DMS 273 (cell line): ENCODE results near the gene RHBDF2.
A peak's percentile ranks its signal among the peaks of the same experiment; 100 is the strongest.
"Not testable (repeated sequence)": the region's sequence is repeated elsewhere in the genome, so short reads cannot be mapped to it uniquely, and the experiment has no call there.

ENCODE experiments used
- DNase-seq: peaks from one replicate; lab custom pipeline; 2025; ENCODE audit not compliant: unreplicated experiment; lab: John Stamatoyannopoulos, UW

RHBDF2 gene

DNA sequence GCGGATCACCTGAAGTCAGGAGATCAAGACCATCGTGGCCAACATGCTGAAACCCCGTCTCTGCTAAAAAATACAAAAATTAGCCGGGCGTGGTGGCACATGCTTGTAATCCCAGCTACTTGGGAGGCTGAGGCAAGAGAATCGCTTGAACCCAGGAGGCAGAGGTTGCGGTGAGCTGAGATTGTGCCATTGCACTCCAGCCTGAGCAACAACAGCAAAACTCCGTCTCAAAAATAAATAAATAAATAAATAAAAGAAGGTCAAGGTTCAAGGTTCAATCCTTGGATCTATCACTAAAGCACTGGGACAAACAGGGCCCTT, 24.2 kb upstream of the RHBDF2 start:
- not testable (repeated sequence) for DNase-seq

DNA sequence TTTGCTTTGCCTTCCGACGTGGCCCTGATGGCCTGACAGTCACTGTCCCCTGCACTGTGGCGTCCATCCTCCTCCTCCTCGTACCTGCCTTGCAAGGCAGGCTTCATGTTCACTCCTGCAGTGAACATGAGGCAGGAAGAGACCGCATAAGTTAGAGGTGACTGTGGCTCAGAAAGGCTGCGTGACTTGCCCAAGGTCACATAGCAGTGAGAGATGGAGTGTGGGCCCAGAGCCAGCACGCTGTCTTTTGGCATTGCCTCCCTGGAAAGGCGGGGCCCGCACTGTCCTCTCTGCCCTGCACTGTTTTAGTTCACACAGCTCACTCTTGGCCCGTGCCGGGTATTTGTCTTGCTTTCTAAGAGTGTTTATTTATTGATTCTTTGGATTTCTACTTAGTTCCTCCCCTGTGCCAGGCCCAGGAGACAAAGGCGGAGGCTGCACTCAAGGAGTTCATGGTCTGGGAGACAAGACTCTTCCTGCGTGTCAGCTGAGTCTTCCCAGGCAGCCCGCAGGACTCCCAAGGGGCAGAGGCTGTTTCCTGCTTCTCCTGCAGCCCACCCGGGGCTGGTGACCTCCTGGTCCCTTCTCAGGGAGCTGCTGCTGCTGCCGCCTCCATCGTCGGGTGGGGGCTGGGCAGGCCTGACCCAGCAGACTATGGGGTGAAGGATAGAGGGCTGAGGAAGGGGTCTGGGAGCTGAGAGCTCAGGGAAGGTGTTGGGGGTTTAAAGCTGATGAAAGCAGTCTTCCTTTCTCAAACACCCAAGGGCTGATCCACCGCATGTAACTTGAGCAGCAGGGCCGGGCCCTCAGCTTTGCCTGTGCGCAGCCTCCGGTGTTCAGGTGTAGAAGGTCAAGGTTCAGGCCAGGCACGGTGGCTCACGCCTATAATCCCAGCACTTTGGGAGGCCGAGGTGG, 23.6 kb upstream of the RHBDF2 start:
- DNase-seq = no peak

DNA sequence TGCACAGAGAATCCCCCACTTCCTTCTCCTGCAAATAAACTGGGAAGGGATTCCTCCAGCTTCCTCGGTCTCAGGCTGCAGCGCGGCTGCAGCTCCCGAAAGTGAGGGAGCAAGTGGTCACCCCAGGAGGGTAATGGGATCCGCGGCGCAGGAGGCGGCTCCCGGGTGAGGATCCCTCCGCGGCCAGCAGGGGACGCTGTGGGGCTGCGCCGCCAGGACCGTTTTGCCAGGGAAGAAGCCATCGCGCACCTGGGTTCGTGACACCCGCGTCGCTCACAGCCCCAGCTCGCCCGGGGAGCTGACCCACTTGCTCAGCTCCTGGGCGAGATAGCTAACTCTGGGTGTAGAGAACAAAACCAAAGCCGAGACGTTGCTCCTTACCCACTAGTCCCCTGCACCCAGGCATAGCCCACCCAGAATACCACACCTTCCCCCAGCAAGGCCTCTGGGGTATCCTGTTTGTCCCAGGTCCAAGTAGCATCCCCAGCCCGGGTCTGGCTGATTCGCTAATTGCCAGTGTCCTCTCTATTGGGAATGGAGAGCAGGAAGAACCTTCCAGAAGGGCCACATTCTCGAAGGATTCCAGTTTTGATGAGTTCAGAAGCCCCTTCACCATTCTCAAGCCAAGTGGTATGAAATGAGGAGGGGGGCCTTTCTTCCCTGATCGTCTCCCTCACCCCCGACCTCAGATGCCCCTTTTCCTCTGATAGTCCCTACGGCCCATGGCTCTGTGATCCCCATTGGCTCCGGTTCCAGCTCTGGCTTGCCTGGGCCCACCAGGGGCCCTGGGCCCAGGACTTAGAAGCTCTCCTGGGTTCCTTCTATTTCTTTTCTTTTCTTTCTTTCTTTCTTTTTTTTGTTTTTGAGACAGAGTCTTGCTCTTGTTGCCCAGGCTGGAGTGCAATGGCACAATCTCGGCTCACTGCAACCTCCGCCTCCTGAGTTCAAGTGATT, 22.1 kb upstream of the RHBDF2 start:
- peak; percentile 86 for DNase-seq

- DNase-seq = not testable (repeated sequence)
Measured at GRCh38 chr17:76521683-76522082, 20.5 kb upstream of the RHBDF2 start.

GRCh38 chr17:76521262-76521661, 20.0 kb upstream of the RHBDF2 start:
- no peak for DNase-seq

DNA sequence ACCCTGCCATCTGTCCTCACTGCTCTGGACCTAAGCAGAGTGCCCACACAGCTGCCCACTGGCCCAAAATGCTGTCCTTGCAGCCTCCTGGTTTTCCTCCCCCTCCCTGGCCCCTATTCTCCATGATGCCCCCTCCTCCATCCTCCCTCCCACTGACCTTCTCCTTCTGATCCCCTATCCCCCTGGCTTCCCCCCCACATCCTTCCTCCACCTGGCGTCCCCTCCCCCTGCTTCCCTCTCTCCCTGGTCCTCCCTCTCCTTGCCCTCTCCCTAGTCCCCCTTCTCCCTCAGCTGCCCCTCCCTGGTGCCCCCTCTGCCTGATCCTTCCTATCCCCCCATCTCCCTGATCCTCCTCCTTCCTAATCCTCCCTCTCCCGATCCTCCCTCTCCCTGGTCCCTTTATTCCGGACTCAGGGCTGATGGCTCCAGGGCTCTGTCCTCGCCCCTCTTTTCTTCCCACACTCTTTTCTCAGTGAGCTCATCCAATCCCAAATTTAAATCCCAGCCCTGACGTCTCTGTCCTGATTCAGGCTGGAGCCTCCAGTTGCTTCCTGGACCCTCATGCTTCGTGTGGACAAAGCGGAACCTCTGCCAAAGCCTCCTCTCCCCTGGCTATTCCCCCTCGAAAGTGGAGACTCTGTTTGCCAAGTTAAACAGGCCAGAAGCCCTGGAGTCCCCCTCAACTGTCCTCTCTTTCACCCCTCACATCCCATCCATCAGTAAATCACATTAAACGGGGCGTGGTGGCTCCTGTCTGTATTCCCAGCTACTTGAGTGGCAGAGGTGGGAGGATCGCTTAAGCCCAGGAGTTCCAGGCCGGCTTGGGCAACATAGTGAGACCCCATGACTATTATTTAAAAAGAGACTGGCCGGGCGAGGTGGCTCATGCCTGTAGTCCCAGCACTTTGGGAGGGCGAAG, 18.1 kb upstream of the RHBDF2 start:
- DNase-seq = no peak

DNA sequence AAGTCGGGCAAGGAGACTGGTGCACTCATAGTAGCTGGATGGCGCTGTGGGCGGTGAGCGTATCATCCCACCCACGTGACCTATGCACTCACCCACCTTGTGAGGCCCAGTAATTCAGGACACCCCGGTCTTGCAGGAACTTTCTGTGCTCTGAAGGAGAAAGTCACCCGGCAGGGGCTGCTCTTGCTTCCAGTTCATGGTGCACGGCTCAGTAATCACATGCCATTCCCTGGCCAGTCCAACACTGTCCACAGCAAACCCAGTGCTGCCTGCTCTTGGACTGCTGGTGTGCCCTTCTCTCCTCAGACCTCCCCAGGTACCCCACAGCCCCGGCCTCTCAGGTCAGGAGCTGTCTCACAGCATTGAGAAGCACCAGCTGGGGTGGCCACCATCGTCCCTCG, 16.4 kb upstream of the RHBDF2 start:
- DNase-seq = no peak

- no peak for DNase-seq
Measured at GRCh38 chr17:76515274-76515949, 14.2 kb upstream of the RHBDF2 start.

DNA sequence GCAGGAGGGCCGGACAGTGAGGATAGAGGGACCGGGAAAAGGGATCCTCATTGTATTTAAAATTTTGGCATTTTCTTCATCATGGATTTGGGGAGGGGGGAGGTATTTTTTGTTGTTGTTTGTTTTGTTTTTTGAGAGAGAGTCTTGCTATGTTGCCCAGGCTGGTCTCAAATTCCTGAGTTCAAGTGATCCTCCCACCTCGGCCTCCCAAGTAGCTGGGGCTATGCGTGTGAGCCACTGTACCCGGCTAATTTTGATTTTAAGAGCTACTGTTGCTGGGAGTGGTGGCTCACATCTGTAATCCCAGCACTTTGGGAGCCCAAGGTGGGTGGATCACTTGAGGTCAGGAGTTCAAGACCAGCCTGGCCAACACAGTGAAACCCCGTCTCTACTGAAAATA, 13.1 kb upstream of the RHBDF2 start:
- not testable (repeated sequence) for DNase-seq

GRCh38 chr17:76513306-76513692, 12.1 kb upstream of the RHBDF2 start:
- no peak for DNase-seq

- no peak for DNase-seq
Measured at GRCh38 chr17:76512366-76513305, 11.4 kb upstream of the RHBDF2 start.

- no peak for DNase-seq
Measured at GRCh38 chr17:76511668-76512365, 10.6 kb upstream of the RHBDF2 start.

DNA sequence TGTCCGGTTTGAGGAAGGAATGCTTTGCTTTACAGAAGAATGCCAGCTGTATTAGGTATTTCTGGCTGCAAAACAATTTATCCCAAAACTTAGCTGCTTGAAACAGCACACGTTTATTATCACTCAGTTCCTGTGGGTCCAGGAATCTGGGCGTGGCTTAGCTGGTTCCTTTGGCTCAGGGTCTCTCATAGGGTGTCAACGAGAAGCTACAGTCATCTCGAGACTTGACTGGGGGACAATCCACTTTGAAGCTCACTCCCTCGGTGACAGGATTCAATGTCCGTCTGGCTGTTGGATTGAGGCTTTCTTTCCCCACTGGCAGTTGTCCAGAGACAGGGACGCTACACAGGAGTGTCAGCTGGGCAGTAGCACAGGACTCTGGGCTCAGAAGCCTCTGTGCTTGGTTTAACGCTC, 9.6 kb upstream of the RHBDF2 start:
- DNase-seq = no peak

- not testable (repeated sequence) for DNase-seq
Measured at GRCh38 chr17:76508472-76509063, 7.3 kb upstream of the RHBDF2 start.

- peak; percentile 89 for DNase-seq
Measured at GRCh38 chr17:76506408-76507345, 5.5 kb upstream of the RHBDF2 start.

DNA sequence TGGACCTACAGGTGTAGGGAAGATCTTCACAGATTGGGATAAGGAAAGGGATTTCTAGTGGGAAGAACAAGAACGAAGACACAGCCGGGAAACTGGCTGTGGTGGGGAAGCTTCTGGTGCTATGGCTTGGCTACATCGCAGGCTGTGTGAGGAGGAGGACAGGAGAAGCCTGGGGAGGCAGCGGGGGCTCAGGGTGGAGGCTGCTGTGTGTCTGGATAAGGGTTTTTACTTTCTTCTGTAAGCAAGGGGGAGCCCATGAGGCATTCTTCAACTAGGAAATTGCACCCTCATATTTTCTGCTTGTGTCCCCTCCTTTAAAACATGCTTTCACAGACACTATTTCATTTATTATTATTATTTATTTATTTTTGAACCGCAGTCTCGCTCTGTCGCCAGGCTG, 2.9 kb upstream of the RHBDF2 start:
- no peak for DNase-seq
